Medulla oblongata (tissue), 1 donor: ENCODE results near the gene LDLRAP1.

Experiments
- DNase-seq: peaks from one replicate; pipeline ENCODE4 v3.0.0-alpha.2; 2015; ENCODE audit errors: extremely low spot score

The LDLRAP1 gene

GRCh38 chr1:25544243-25544764 lies 898 bp downstream of the LDLRAP1 start:
- peak; percentile 11 for DNase-seq

- peak; percentile 79 for DNase-seq
Observed at GRCh38 chr1:25544819-25545218, 1.4 kb downstream of the LDLRAP1 start.

DNA sequence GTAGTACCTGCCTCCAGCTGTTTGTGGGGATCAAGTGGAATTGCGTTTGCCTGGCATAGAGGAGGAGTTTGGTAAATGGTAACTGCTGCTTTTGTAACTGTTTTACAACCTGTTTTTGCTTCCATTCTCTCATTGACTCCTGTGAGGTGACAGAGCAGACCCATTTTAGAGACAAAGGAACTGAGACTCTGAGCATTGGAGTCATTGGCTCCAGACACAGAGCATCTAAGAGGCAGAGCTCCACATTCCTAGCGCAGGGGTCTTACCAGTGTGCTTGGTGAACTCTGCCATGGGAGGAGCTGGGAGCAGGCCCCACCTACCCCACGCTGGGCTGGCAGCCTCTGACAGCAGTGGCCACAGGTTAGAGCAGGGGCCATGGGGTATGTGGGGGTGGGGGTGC lies 2.4 kb downstream of the LDLRAP1 start:
- no peak for DNase-seq

GRCh38 chr1:25546193-25546592 lies 2.8 kb downstream of the LDLRAP1 start:
- no peak for DNase-seq

DNA sequence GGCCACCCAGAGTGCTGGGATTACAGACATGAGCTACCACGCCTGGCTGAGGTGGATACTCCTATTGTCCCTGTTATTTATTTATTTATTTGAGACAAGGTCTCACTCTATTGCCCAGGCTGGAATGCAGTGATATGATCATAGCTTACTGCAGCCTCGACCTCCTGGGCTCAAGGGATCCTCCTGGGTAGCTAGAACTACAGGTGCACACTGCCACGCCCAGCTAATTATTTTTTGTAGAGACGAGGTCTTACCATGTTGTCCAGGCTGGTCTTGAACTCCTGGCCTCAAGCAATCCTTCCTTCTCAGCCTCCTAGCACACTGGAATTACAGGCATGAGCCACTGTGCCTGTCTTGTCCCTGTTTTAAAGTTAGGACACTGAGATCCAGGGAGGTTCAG lies 5.2 kb downstream of the LDLRAP1 start:
- DNase-seq, result no peak

DNA sequence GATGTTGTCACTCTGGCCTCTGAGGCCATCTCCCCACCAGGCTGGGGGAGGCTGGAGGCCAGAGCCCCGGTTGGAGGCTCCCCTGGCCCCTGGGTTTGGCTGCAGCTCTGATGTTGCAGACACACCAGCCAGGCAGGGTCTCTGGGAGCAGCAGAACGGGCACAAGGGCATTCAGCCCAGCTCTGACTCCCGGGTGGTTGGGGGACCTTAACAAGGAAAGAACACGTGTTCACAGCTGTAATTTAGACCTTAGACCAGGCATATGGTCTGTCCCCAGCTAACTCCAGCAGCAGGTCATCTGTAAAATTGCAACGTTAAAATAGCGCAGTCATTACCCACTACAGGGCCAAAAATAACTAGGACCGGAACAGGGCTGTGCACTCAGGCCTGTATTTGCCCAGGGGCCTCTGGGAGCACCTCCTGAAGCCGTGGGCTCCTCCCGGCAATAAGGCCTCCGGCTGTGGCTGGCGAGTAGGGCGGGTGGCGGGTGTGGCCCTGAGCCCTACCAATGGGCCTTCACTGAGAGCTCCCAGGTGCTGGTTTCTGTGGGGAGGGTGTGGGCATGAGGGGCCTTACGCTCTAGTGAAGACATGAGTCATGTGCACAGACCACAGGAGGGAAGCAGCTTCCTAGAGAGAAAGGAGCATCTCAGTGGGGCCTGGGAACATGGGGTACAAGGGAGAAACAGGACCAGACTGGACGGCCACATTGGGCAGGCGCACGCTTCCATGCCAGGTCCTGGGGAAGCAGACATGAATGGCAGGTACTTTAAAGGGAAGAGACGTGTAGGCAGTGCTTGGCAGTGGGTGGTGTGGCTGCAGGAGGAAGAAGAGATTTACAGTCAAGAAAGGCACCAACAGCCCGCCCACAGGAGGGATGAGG lies 6.1 kb downstream of the LDLRAP1 start:
- no peak for DNase-seq

DNA sequence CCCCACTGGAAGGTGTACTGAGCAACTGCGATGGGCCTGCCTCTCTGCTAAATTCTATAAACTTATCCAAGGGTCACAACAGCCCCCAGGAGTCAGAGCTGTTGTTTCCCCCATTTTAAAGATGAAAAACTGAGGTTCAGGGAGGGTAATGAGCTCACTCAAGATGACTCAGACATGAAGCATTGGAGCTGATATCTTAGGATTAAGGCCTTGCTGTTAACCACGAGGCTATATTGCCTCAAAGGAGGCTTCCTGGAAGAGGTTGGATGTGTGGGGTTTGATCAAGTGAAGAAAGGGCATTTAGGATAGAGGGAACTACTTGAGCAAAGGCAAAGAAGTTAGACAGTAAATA lies 6.7 kb downstream of the LDLRAP1 start:
- no peak for DNase-seq

DNA sequence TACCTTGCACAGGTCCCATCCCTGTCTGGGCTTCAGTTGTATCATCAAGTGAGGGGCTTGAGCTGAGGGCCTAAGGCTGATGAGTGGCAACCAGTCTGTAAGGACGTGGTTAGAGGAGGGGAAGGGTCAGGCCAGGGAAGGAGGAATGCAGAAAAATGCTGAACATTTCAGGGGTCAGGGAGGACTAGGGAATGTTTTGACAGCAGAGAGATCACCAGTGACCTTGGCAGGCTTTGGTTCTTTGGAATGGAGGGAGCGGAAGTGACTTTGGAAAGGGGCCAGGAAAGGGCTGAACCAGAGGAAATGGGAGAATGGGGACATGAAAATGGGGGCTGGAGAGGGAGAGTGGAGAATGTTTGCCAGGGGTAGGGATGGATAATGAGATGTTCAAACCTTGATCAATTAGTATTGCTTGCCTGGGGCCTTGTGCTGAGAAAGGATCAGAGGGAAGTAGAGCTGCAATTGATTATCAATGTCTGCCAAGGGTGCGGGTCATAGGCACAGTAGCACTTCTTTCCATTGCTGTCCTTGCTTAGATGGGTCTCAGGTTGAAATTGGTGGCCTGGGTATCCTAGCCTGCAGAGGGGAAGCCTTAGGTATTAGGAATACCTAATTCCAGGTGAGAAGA lies 7.4 kb downstream of the LDLRAP1 start:
- no peak for DNase-seq

GRCh38 chr1:25553749-25554429 lies 10.5 kb downstream of the LDLRAP1 start:
- DNase-seq, result no peak

DNA sequence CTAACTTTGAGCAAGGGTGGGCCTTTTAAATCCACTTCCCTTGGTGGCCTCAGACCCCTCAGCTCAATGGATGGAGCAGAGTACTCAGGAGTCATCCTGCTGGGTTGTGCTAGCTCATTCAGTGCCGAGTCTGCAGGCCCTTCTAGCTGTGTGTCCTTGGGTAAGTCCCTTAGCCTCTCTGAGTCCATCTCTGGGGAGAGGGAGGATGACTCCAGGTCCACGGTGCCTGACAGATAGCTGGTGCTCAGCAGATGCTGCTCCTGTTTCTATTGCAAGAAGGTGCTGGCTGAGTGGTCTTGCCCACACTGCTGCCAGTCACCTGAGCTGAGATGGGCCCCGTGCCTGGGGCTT lies 11.0 kb downstream of the LDLRAP1 start:
- DNase-seq, result no peak

DNA sequence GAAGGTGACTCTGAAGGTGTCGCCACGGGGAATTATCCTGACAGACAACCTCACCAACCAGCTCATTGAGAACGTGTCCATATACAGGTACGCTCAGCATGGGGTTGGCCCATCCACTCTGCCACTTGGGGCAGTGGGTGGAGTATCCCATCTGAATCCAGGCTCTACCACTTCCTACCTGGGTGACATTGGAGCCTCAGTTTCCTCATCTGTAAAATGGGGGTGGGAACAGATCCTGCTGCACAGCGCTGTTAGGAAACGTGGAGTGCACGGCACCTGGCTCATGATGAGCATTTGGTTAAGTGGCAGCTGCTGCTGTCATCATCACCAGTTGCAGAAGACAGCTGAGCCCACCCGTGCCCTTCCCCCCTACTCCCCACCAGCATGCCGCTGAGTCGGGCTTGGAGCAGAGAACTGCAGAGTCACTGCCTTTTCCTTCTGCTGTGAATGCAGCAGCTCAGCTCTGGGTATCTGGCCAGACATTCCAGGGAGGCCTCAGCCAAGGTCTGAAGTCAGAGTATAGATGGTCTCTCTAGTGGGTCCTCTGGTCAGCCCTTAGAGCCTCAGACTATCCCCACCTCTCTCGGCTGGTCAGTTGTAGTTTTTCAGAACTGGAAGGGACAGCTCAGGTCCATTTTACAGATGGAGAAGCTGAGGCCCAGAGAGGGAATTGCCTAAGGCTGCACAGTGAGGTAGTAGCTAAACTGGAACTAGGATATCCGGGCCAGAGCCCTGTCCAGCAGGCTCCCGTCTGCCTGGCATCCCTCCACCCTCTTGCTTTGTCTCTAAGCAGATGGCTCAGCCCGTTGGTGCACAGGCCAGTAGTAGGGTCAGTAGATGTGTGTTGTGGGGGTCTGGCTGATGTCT lies 11.7 kb downstream of the LDLRAP1 start:
- DNase-seq, result no peak

- no peak for DNase-seq
Observed at GRCh38 chr1:25555753-25556092, 12.3 kb downstream of the LDLRAP1 start.

DNA sequence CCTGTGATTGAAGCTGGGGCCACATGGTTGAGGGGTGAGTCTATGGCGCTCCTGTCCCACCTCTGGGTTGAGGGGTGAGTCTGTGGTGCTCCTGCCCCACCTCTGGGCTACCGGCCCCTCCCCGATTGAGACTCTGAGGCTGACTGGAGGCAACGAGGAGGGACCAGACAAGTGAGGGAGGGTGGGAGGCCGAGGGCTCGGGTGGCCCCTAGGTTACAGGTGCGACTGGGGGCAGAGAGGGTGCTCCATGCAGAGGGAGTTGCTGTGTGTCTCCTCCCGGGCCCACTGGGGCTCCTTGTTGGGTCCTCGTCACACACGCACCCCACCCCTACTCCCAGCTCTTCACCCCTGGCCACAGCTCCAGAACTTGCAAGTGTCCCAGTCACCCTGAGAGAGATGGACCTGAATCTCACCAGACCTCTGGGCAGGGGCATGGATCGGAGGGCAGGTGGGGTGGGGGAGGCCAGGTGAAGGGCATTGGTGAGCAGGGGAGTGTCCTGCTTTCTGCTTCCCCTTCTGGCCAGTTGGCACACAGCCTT lies 12.8 kb downstream of the LDLRAP1 start:
- no peak for DNase-seq

DNA sequence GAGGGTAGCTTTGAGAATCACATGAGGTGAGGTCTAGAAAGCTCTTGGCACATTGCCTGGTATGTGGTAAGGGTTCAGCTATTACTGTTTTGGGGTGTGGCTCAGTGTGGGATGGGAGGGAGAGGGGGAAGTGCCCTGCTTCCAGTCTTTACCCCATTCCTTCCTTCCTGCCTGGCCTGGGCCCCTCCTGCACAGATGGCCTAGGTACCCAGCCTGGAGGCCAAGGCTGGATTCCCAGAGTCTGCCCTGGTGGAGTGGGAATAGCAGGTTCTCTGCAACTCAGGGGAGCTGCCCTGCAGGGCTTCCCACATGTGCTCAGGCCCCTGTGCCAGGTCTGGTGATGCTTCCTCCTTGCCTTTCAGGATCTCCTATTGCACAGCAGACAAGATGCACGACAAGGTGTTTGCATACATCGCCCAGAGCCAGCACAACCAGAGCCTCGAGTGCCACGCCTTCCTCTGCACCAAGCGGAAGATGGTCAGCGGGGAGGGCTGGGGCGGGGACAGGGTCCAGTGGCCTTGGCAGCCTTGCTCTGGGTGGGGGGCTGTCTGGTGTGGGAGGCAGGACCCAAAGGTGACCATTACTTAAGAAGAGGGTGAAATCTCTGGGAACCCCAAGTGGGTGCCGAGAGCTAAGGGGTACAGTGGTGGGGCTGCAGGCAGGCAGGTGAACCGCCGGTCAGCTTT lies 13.5 kb downstream of the LDLRAP1 start:
- no peak for DNase-seq

- DNase-seq, result no peak
Observed at GRCh38 chr1:25557543-25557942, 14.1 kb downstream of the LDLRAP1 start.

DNA sequence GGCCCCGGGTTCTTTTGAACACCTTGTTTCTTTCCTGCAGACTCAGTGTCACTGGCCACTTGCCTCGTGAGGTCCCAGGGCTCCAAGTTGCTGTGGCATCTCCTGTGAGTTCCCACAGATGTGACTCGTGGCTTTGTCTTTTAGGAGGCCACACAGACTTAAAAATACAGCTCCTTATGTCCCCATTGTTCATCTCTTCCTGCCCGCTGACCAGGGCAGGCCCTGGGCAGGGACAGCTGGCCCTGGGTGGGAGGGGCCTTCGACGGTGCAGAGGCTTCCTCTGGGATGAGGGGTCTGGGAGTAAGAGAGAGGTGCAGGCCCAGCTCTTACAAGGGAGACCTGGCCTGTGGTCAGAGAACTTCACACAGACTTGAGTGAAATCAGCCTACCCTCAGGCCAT lies 15.6 kb downstream of the LDLRAP1 start:
- no peak for DNase-seq

GRCh38 chr1:25560001-25560400 lies 16.6 kb downstream of the LDLRAP1 start:
- DNase-seq, result no peak

DNA sequence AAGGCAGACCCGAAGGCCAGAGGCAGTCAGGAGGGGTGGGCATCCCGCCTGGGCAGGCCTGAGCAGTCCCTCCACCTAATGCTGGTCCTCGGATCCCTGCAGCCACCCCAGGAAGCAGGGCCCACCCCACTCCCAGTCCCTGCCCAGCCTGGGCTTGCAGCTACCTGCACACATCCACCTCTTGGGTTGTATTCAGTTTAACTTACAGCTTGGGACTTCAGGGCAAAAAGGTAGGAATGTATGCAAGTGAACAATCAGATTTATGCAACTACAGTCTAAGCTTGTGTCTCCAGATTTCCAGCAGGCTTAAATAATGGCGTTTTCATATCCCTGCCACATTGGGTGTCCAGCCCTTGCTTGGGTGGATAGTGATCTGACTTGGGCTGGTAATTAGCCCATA lies 17.4 kb downstream of the LDLRAP1 start:
- DNase-seq, result no peak

- DNase-seq, result no peak
Observed at GRCh38 chr1:25561421-25562100, 18.2 kb downstream of the LDLRAP1 start.
